K562 (cell line): ENCODE results near the gene DBT. TPM values are rescaled to one million over a fixed set of nuclear protein-coding genes. Genes with fewer than 3 reads are reported as not detected.

ENCODE experiments used
- ETS2 ChIP-seq: IDR thresholded peaks from 2 replicates; pipeline ENCODE4 v1.6.1; 2016; ENCODE audit warnings: borderline replicate concordance, missing genetic modification characterization, mild to moderate bottlenecking, moderate library complexity, missing compliant biosample characterization; ENCODE audit not compliant: poor library complexity, severe bottlenecking
- FOXJ2 ChIP-seq: fragments of 200-800 bp; sonication (Bioruptor generic); IDR thresholded peaks from 2 replicates; pipeline ENCODE4 v1.6.1; 2016; ENCODE audit warnings: missing genetic modification characterization, missing compliant biosample characterization
- KHSRP ChIP-seq: fragments of 450-650 bp; IDR thresholded peaks from 2 replicates; pipeline ENCODE4 v1.6.1; 2017
- MAFF ChIP-seq: IDR thresholded peaks from 2 replicates; pipeline ENCODE4 v1.6.1; 2012; ENCODE audit warnings: low read length, improper control_type of control experiment
- NBN ChIP-seq: fragments of 450-650 bp; IDR thresholded peaks from 2 replicates; pipeline ENCODE4 v1.6.1; 2016; ENCODE audit warnings: low read depth, mild to moderate bottlenecking
- NKRF ChIP-seq: fragments of 450-650 bp; IDR thresholded peaks from 2 replicates; pipeline ENCODE4 v1.6.1; 2016; ENCODE audit warnings: borderline replicate concordance
- POLR2G ChIP-seq: fragments of 200-400 bp; formaldehyde crosslinking; IDR thresholded peaks from 2 replicates; pipeline ENCODE4 v1.6.1; 2017; ENCODE audit warnings: low read depth, mild to moderate bottlenecking, antibody characterized with exemption, low read length, moderate library complexity
- RBBP5 ChIP-seq: fragments of 200-600 bp; sonication (generic); IDR thresholded peaks from 2 replicates; pipeline ENCODE4 v1.6.1; 2012; ENCODE audit warnings: borderline replicate concordance, mild to moderate bottlenecking, low read length, control low read depth, inconsistent platforms; ENCODE audit not compliant: insufficient read depth, poor library complexity, severe bottlenecking
- RBFOX2 ChIP-seq: fragments of 200-400 bp; formaldehyde crosslinking; IDR thresholded peaks from 2 replicates; pipeline ENCODE4 v1.6.1; 2017; ENCODE audit warnings: low read depth, mild to moderate bottlenecking, low read length, moderate library complexity
- RBM39 ChIP-seq: fragments of 200-400 bp; formaldehyde crosslinking; optimal IDR thresholded peaks from 2 replicates; pipeline ENCODE3; 2018; ENCODE audit warnings: low read depth, low read length
- SAFB2 ChIP-seq: fragments of 200-400 bp; formaldehyde crosslinking; IDR thresholded peaks from 2 replicates; pipeline ENCODE4 v1.6.1; 2018; ENCODE audit warnings: borderline replicate concordance, low read length, low read depth, moderate library complexity; ENCODE audit not compliant: severe bottlenecking
- SAP30 ChIP-seq: fragments of 200-600 bp; sonication (generic); IDR thresholded peaks from 2 replicates; pipeline ENCODE4 v1.6.1; 2012; ENCODE audit warnings: borderline replicate concordance, low read depth, mild to moderate bottlenecking, moderate library complexity, low read length, control low read depth, inconsistent platforms; ENCODE audit not compliant: insufficient read depth, poor library complexity, severe bottlenecking
- SIN3B ChIP-seq: fragments of 450-650 bp; IDR thresholded peaks from 2 replicates; pipeline ENCODE4 v1.6.1; 2017; ENCODE audit warnings: low read depth, mild to moderate bottlenecking, moderate library complexity
- SPI1 ChIP-seq: IDR thresholded peaks from 2 replicates; pipeline ENCODE4 v1.6.1; 2011; ENCODE audit warnings: low read depth, low read length, control low read depth, borderline replicate concordance
- SRSF1 ChIP-seq: fragments of 200-400 bp; formaldehyde crosslinking; IDR thresholded peaks from 2 replicates; pipeline ENCODE4 v1.6.1; 2017; ENCODE audit warnings: mild to moderate bottlenecking, low read depth, low read length, moderate library complexity
- ZHX1 ChIP-seq: fragments of 150-350 bp; conservative IDR thresholded peaks from 2 replicates; pipeline ENCODE4 v1.6.1; 2014; ENCODE audit warnings: low read length
- ZNF23 ChIP-seq: fragments of 250-450 bp; sonication (Bioruptor Pico); IDR thresholded peaks from 2 replicates; pipeline ENCODE4 v1.4.0; 2020; ENCODE audit warnings: mild to moderate bottlenecking
- ZNF445 ChIP-seq: fragments of 250-450 bp; sonication (Bioruptor Pico); IDR thresholded peaks from 2 replicates; pipeline ENCODE4 v1.4.0; 2020; ENCODE audit warnings: low read depth, mild to moderate bottlenecking, moderate library complexity
- ZNF717 ChIP-seq: fragments of 250-450 bp; sonication (Bioruptor Pico); IDR thresholded peaks from 2 replicates; pipeline ENCODE4 v1.5.0; 2021
- ZNF740 ChIP-seq, 3 experiments: fragments of 200-800 bp in 1 of 3; sonication (Bioruptor generic) in 1 of 3; sonication (generic) in 1 of 3; formaldehyde crosslinking in 1 of 3; IDR thresholded peaks; 2 replicates each; pipeline versions ENCODE4 v1.6.1 to v1.8.0; 2016 to 2022; ENCODE audit warnings: mild to moderate bottlenecking in 2 of 3, missing compliant biosample characterization in 2 of 3, missing genetic modification characterization in 2 of 3, missing genetic modification reagents in 1 of 3
- polyA plus RNA-seq, 8 experiments: library from polyadenylated mRNA; depleted of rRNA in 4 of 8; stranded (reverse) in 5 of 8; unstranded in 3 of 8; fragments of >200 nt; fragmentation: Nextera tagmentation in 2 of 8; fragmentation: Illumina TruSeq in 1 of 8; extraction: Ambion mirVana in 2 of 8; extraction: Trizol in 1 of 8; gene quantifications; 2 replicates each; pipeline versions ENCODE4 v1.2.1 to v1.2.3, GENCODE V29; 2011 to 2014; ENCODE audit warnings: inconsistent platforms in 1 of 8, missing spikeins in 1 of 8
- total RNA-seq, 7 experiments: library from RNA; depleted of rRNA in 6 of 7; stranded (reverse); fragments of >200 nt in 6 of 7; fragmentation: Illumina TruSeq in 2 of 7; extraction: Trizol in 2 of 7; gene quantifications; 2 replicates each; pipeline versions ENCODE4 v1.2.1 to v1.2.3, GENCODE V29; 2011 to 2021; ENCODE audit warnings: low replicate concordance in 1 of 7

The DBT gene
- total and polyA plus RNA-seq, 9 of the 15 experiments (the other 6 are each of a cell fraction or from before 2014, with no cell fraction given): 2.7 to 13.5 (median 7.3) TPM

- no peak for TF ChIP-seq ZHX1
- peak; percentile 70 for TF ChIP-seq SPI1
- 0 out of 2 replicates have a peak, but pooled peaks have one; percentile 63 for TF ChIP-seq SRSF1
- peak; percentile 36; the same call in 1 of the 2 replicates for TF ChIP-seq SIN3B
- TF ChIP-seq SAFB2: no peak
- peak; percentile 51 for TF ChIP-seq ZNF740 (CRISPR knock-in tag; IDR thresholded peaks at IDR 0.05)
- no peak for TF ChIP-seq ZNF740 (tag; IDR thresholded peaks at IDR 0.05)
- 0 out of 2 replicates have a peak, but pooled peaks have one; percentile 10 for TF ChIP-seq FOXJ2 (tag)
- peak; percentile 89 for TF ChIP-seq RBFOX2
- TF ChIP-seq ETS2 (tag): no peak
- TF ChIP-seq RBM39: peak; percentile 47
- peak; percentile 8; the same call in 1 of the 2 replicates for TF ChIP-seq ZNF445
- peak; percentile 90 for TF ChIP-seq POLR2G
- 0 out of 2 replicates have a peak, but pooled peaks have one; percentile 21 for TF ChIP-seq NBN
- no peak for TF ChIP-seq ZNF23 (CRISPR knock-in tag)
- no peak for TF ChIP-seq KHSRP
- TF ChIP-seq NKRF: peak; percentile 70
- TF ChIP-seq MAFF: peak; percentile 54; the same call in 1 of the 2 replicates
- TF ChIP-seq SAP30: peak; percentile 62
- peak; percentile 82 for TF ChIP-seq RBBP5
- TF ChIP-seq ZNF717 (CRISPR knock-in tag): no peak
These were observed 16.5 kb upstream of the DBT start, which contains the start of gene RTCA (continued) for GRCh38 chr1:100265931-100266740.
